ENCODE data around the gene CBARP.

Gene CBARP

GRCh38 chr19:1199531-1199930, 38.3 kb downstream of the CBARP start:
- Histone ChIP-seq H3K9me3 (ENCODE audit: insufficient read depth, low read length) (no peaks in the 10 kb centered on the region), H3K36me3 (ENCODE audit: low read length) (no peaks in the 10 kb centered on the region), H3K27me3 (ENCODE audit: low read length) (no peaks in the 10 kb centered on the region), H3K4me3 (ENCODE audit: insufficient read depth, low read length, poor library complexity, severe bottlenecking) (no peak overlapping the region), H3F3A (ENCODE audit: insufficient read depth) (peaks cover 8% of the 10 kb centered on the region), H4K20me1 (ENCODE audit: low read depth, low read length) (no peaks in the 10 kb centered on the region), H3K9ac (ENCODE audit: low read length) (no peak overlapping the region), H3K79me2 (ENCODE audit: insufficient read depth, low read length) (no peaks in the 10 kb centered on the region), H3K9me2 (replicated peaks; ENCODE audit: insufficient read depth, low read length) (no peaks in the 10 kb centered on the region), H3K4me2 (ENCODE audit: low read depth, low read length, poor library complexity, severe bottlenecking) (no peak overlapping the region), H3K27ac (ENCODE audit: low read depth, low read length) (no peak overlapping the region), H2AFZ (ENCODE audit: low read depth, low read length, severe bottlenecking) (no peak overlapping the region)
- TF ChIP-seq EZH2phosphoT487 (conservative IDR thresholded peaks at IDR 0.05; ENCODE audit: low read length): no peak
- no peak for TF ChIP-seq CTCF (IDR thresholded peaks at IDR 0.05; ENCODE audit: insufficient read depth, low read length, poor library complexity, severe bottlenecking)

GRCh38 chr19:1189419-1189818, 48.4 kb downstream of the CBARP start:
- H3K4me2 ChIP-seq (ENCODE audit: low read depth, low read length, poor library complexity, severe bottlenecking): no peak overlapping the region
- H2AFZ ChIP-seq (ENCODE audit: low read depth, low read length, severe bottlenecking): no peak overlapping the region
- no peaks in the 10 kb centered on the region for H3K36me3 ChIP-seq (ENCODE audit: low read length)
- TF ChIP-seq CTCF (IDR thresholded peaks at IDR 0.05; ENCODE audit: insufficient read depth, low read length, poor library complexity, severe bottlenecking) (no peak), EZH2phosphoT487 (conservative IDR thresholded peaks at IDR 0.05; ENCODE audit: low read length) (no peak)
- 0 out of 2 replicates have a peak, but pooled peaks cover 3% of the 10 kb centered on the region for H3F3A ChIP-seq (ENCODE audit: insufficient read depth)
- no peaks in the 10 kb centered on the region for H3K9me2 ChIP-seq (replicated peaks; ENCODE audit: insufficient read depth, low read length)
- H3K79me2 ChIP-seq (ENCODE audit: insufficient read depth, low read length): no peaks in the 10 kb centered on the region
- H3K4me3 ChIP-seq (ENCODE audit: insufficient read depth, low read length, poor library complexity, severe bottlenecking): no peak overlapping the region
- no peaks in the 10 kb centered on the region for H3K27me3 ChIP-seq (ENCODE audit: low read length)
- no peak overlapping the region for H3K9ac ChIP-seq (ENCODE audit: low read length)
- no peak overlapping the region for H3K27ac ChIP-seq (ENCODE audit: low read depth, low read length)
- no peaks in the 10 kb centered on the region for H3K9me3 ChIP-seq (ENCODE audit: insufficient read depth, low read length)
- H4K20me1 ChIP-seq (ENCODE audit: low read depth, low read length): no peaks in the 10 kb centered on the region

- Histone ChIP-seq H2AFZ (ENCODE audit: low read depth, low read length, severe bottlenecking) (no peak overlapping the region), H3K4me3 (ENCODE audit: insufficient read depth, low read length, poor library complexity, severe bottlenecking) (no peak overlapping the region), H3K27ac (ENCODE audit: low read depth, low read length) (no peak overlapping the region), H3K36me3 (ENCODE audit: low read length) (no peaks in the 10 kb centered on the region), H3K4me2 (ENCODE audit: low read depth, low read length, poor library complexity, severe bottlenecking) (no peak overlapping the region), H3K79me2 (ENCODE audit: insufficient read depth, low read length) (no peaks in the 10 kb centered on the region), H3F3A (ENCODE audit: insufficient read depth) (no peaks in the 10 kb centered on the region), H3K9me3 (ENCODE audit: insufficient read depth, low read length) (no peaks in the 10 kb centered on the region), H4K20me1 (ENCODE audit: low read depth, low read length) (no peaks in the 10 kb centered on the region), H3K9ac (ENCODE audit: low read length) (no peak overlapping the region), H3K9me2 (replicated peaks; ENCODE audit: insufficient read depth, low read length) (no peaks in the 10 kb centered on the region), H3K27me3 (ENCODE audit: low read length) (no peaks in the 10 kb centered on the region)
- TF ChIP-seq CTCF (IDR thresholded peaks at IDR 0.05; ENCODE audit: insufficient read depth, low read length, poor library complexity, severe bottlenecking) (no peak), EZH2phosphoT487 (conservative IDR thresholded peaks at IDR 0.05; ENCODE audit: low read length) (no peak)
Measured at GRCh38 chr19:1183543-1184172, 54.1 kb downstream of the CBARP start.

Measured in SU-DHL-6 (cell line).